GM12878 (cell line): ENCODE results near the gene IRF4.

ENCODE experiments used
- BCL3 ChIP-seq: IDR thresholded peaks from 2 replicates; pipeline ENCODE4 v1.6.1; 2011; ENCODE audit warnings: borderline replicate concordance, low read depth, mild to moderate bottlenecking, moderate library complexity, low read length; ENCODE audit not compliant: insufficient read depth, poor library complexity, severe bottlenecking
- CEBPB ChIP-seq, 2 experiments: fragments of 150-350 bp in 1 of 2; IDR thresholded peaks; 2 replicates each; pipeline ENCODE4 v1.6.1; 2012 to 2014; ENCODE audit warnings: low read depth in 2 of 2, low read length in 2 of 2, borderline replicate concordance in 1 of 2, inconsistent platforms in 1 of 2
- CTCF ChIP-seq, 3 experiments: IDR thresholded peaks in 2 of 3; conservative IDR thresholded peaks in 1 of 3; 2 replicates each; pipeline ENCODE4 v1.5.1; 2011; ENCODE audit warnings: low read depth in 3 of 3, low read length in 3 of 3, mild to moderate bottlenecking in 3 of 3, control low read depth in 2 of 3, moderate library complexity in 2 of 3, inconsistent platforms in 1 of 3, mixed read lengths in 1 of 3; ENCODE audit not compliant: control insufficient read depth in 2 of 3, insufficient read depth in 1 of 3; ENCODE audit errors: extremely low read depth in 1 of 3
- EP300 ChIP-seq, 2 experiments: fragments of 150-350 bp in 1 of 2; IDR thresholded peaks; 2 replicates each; pipeline ENCODE4 v1.6.1; 2011 to 2012; ENCODE audit warnings: low read depth in 2 of 2, low read length in 2 of 2, borderline replicate concordance in 1 of 2, improper control_type of control experiment in 1 of 2, inconsistent platforms in 1 of 2; ENCODE audit not compliant: control insufficient read depth in 1 of 2
- YY1 ChIP-seq: IDR thresholded peaks from 2 replicates; pipeline ENCODE4 v1.6.1; 2011; ENCODE audit warnings: low read depth, mild to moderate bottlenecking, low read length
- ZBED1 ChIP-seq: IDR thresholded peaks from 2 replicates; pipeline ENCODE4 v1.6.1; 2016; ENCODE audit warnings: borderline replicate concordance

GRCh38 chr6:378090-378957 lies 13.2 kb upstream of the IRF4 start:
- TF ChIP-seq CTCF (IDR thresholded peaks at IDR 0.05 in 2 of 3, conservative IDR thresholded peaks at IDR 0.05 in 1 of 3; ENCODE audit: control insufficient read depth in 2 of 3, extremely low read depth in 1 of 3, insufficient read depth in 1 of 3, low read depth in 3 of 3, low read length in 3 of 3) = no peak
- peak; percentile 87 for TF ChIP-seq BCL3
- TF ChIP-seq EP300 (IDR thresholded peaks at IDR 0.05; ENCODE audit: borderline replicate concordance in 1 of 2, control insufficient read depth in 1 of 2, low read depth in 2 of 2, low read length in 2 of 2) = no peak
- no peak for TF ChIP-seq CEBPB (IDR thresholded peaks at IDR 0.05; ENCODE audit: borderline replicate concordance in 1 of 2, low read depth in 2 of 2, low read length in 2 of 2)
- no peak for TF ChIP-seq YY1
- no peak for TF ChIP-seq ZBED1
